Stimulated activated naive CD4-positive, alpha-beta T cell (primary cell): ENCODE data around the gene ARMC3.
"Not testable (repeated sequence)": the region's sequence is repeated elsewhere in the genome, so short reads cannot be mapped to it uniquely, and the experiment has no call there.

ENCODE experiments used
- DNase-seq, 6 experiments: peaks; one replicate each; lab custom pipeline; 2025; lab: John Stamatoyannopoulos, UW

The ARMC3 gene

GRCh38 chr10:23051278-23051677 lies 123.4 kb downstream of the ARMC3 start:
- no peak for DNase-seq

GRCh38 chr10:23051855-23052331 lies 124.0 kb downstream of the ARMC3 start:
- no peak for DNase-seq

GRCh38 chr10:23053036-23053435 lies 125.2 kb downstream of the ARMC3 start:
- DNase-seq, result no peak

- DNase-seq, result no peak
These were observed 127.8 kb downstream of the ARMC3 start for GRCh38 chr10:23055424-23056185.

GRCh38 chr10:23056186-23056579 lies 128.3 kb downstream of the ARMC3 start:
- no peak for DNase-seq

GRCh38 chr10:23058366-23058765 lies 130.5 kb downstream of the ARMC3 start:
- DNase-seq, result no peak

- DNase-seq, result no peak
These were observed 133.1 kb downstream of the ARMC3 start for GRCh38 chr10:23060918-23061317.

GRCh38 chr10:23063045-23063972 lies 135.5 kb downstream of the ARMC3 start:
- DNase-seq, result no peak

GRCh38 chr10:23063973-23064812 lies 136.3 kb downstream of the ARMC3 start:
- no peak for DNase-seq

GRCh38 chr10:23064813-23065114 lies 136.9 kb downstream of the ARMC3 start:
- not testable (repeated sequence) for DNase-seq

- DNase-seq, result no peak
These were observed 137.5 kb downstream of the ARMC3 start for GRCh38 chr10:23065181-23065948.

- DNase-seq, result no peak
These were observed 139.5 kb downstream of the ARMC3 start for GRCh38 chr10:23067337-23067736.

GRCh38 chr10:23067939-23068775 lies 140.3 kb downstream of the ARMC3 start:
- DNase-seq, result peak; percentile 34 to 73 (median 45)

- no peak for DNase-seq
These were observed 141.4 kb downstream of the ARMC3 start for GRCh38 chr10:23069019-23069815.

GRCh38 chr10:23070092-23070912 lies 142.4 kb downstream of the ARMC3 start:
- not testable (repeated sequence) for DNase-seq

GRCh38 chr10:23070913-23071218 lies 143.0 kb downstream of the ARMC3 start:
- DNase-seq, result no peak

GRCh38 chr10:23072593-23072992 lies 144.7 kb downstream of the ARMC3 start:
- not testable (repeated sequence) for DNase-seq

- no peak for DNase-seq
These were observed 145.7 kb downstream of the ARMC3 start for GRCh38 chr10:23073527-23073926.

- no peak for DNase-seq
These were observed 147.8 kb downstream of the ARMC3 start for GRCh38 chr10:23075672-23076071.
